Measurements from ENCODE around the gene ADAMTS9. TPM values are rescaled to one million over a fixed set of nuclear protein-coding genes. Genes with fewer than 3 reads are reported as not detected.

The ADAMTS9 gene
- total RNA-seq, 1 donor from 2014 or later: 4.3 TPM

GRCh38 chr3:64484289-64484992 is 203.4 kb downstream of the ADAMTS9 start:
- ATAC-seq: peak; percentile 96

GRCh38 chr3:64483467-64483866 is 204.3 kb downstream of the ADAMTS9 start:
- ATAC-seq: no peak

DNA sequence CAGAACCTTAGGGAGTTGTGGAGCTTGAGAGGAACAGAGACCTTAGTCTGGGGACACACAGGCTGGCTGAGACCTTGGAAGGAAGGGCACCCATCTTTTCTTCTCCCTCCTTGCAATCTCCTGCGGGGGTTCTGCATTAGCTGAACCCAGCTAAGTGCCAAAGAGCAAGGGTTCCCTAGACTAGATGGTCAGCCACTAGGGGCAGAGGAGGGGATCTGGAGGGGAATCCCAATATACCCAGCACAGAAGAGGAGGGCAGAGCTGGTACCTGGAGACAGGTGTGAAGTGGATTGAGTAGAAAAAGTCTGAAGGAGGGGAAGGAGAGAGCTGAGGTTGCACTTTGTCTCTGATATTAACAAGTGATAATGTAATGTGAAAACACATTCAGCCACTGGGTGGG is 212.8 kb downstream of the ADAMTS9 start:
- ATAC-seq: no peak

DNA sequence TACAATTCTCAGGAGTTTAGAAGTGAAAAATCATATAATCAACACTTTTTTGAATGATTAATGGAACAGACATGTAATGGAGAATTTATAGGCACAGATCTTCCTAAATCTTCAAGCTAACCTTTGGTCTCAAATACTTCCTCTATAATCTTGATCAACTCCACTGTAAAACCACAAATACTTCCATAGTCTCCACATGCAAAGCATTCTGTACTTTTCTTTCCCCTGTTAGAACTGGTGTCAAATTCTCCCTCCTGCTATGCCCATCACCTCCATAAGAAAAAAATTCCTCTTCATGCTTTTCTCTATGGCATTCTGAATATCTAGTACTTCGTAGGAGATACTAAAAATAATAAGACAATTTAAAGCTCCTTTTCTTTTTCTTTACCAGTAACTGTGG is 214.3 kb downstream of the ADAMTS9 start:
- no peak for ATAC-seq

GRCh38 chr3:64470436-64470835 is 217.4 kb downstream of the ADAMTS9 start:
- ATAC-seq: no peak

DNA sequence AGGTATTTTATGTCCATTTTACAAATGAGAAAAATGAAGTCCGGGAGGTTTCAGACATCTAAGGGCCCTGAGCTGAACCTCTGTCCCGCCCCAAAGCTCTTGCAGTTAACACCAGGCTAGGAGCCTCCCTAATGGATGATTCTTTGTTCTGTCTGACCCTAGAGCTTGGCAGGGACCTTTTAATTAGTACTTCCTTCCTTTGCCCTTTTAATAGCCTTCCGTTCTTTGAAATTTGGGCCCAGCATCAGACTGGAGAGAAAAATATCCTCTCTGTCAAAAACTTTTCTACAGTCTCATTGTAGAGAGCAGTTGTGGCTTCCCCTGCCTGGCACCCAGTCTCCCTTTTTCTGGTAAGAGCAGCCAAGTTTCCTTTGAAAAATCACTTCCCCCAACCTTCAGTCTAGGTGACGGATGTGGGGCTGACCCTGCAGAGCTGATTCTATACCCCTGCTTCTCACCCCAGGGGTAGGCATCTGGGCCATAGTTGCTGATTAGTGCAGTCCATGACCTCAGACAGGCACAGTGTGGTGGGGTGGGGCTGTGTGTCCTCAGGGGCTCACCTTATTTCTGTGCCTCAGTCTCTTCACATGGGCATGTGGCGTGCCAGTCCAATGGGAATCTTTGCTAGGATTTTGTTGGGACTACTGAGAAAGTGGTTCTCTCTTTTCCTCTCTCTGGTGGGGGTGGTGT is 220.4 kb downstream of the ADAMTS9 start:
- ATAC-seq: no peak

Measured in esophagus mucosa (tissue), 1 donor.